ENCODE measurements around the gene GZMA. TPM values are rescaled to one million over a fixed set of nuclear protein-coding genes. Genes with fewer than 3 reads are reported as not detected.
"Not testable (repeated sequence)": the region's sequence is repeated elsewhere in the genome, so short reads cannot be mapped to it uniquely, and the experiment has no call there.

GZMA gene
- total RNA-seq, 1 donor from 2014 or later: 5.3 TPM

- intact Hi-C loops (cut with DNase I): no loop called here
- no peak for DNase-seq (ENCODE audit: low spot score)
- no peak for ATAC-seq
These were observed 2.7 kb downstream of the GZMA start for GRCh38 chr5:55104946-55105701.

GRCh38 chr5:55105976-55106375 is 3.5 kb downstream of the GZMA start:
- intact Hi-C loops (cut with DNase I); DNase-seq (ENCODE audit: low spot score); ATAC-seq: not testable (repeated sequence)

- intact Hi-C loops (cut with DNase I): no loop called here
- DNase-seq (ENCODE audit: low spot score) (no peak), ATAC-seq (no peak)
These were observed 6.2 kb downstream of the GZMA start for GRCh38 chr5:55108661-55109060.

GRCh38 chr5:55110217-55110616 is 7.8 kb downstream of the GZMA start:
- ATAC-seq: no peak

GRCh38 chr5:55113327-55113726 is 10.9 kb downstream of the GZMA start:
- DNase-seq (ENCODE audit: low spot score): no peak
- ATAC-seq: no peak
- intact Hi-C loops (cut with DNase I): no loop called here

More at GRCh38 chr5:55110217-55110616, 7.8 kb downstream of the GZMA start:
- intact Hi-C loops (cut with DNase I): no loop called here
- DNase-seq (ENCODE audit: low spot score): no peak

- intact Hi-C loops (cut with DNase I): no loop called here
- DNase-seq (ENCODE audit: low spot score) (no peak), ATAC-seq (no peak)
These were observed 11.6 kb downstream of the GZMA start for GRCh38 chr5:55114061-55114460.

- ATAC-seq (no peak), DNase-seq (ENCODE audit: low spot score) (no peak)
- intact Hi-C loops (cut with DNase I): no loop called here
These were observed 20.9 kb downstream of the GZMA start for GRCh38 chr5:55123365-55123764.

GRCh38 chr5:55134053-55134722 is 31.7 kb downstream of the GZMA start:
- no peak for ATAC-seq
- intact Hi-C loops (cut with DNase I): loop anchor here (10.0 kb wide), 1 partner anchor 629 kb away; no protein-coding TSS in a partner anchor

GRCh38 chr5:55136521-55136920 is 34.1 kb downstream of the GZMA start:
- DNase-seq (ENCODE audit: low spot score): no peak
- ATAC-seq: no peak
- intact Hi-C loops (cut with DNase I): loop anchor here (10.0 kb wide), 1 partner anchor 632 kb away; no protein-coding TSS in a partner anchor

More at GRCh38 chr5:55134053-55134722, 31.7 kb downstream of the GZMA start:
- no peak for DNase-seq (ENCODE audit: low spot score)

- intact Hi-C loops (cut with DNase I): no loop called here
- ATAC-seq (no peak), DNase-seq (ENCODE audit: low spot score) (no peak)
These were observed 38.6 kb downstream of the GZMA start for GRCh38 chr5:55140908-55141665.

GRCh38 chr5:55141945-55142690 is 39.7 kb downstream of the GZMA start:
- DNase-seq (ENCODE audit: low spot score): no peak
- intact Hi-C loops (cut with DNase I): no loop called here
- no peak for ATAC-seq

GRCh38 chr5:55143624-55144023 is 41.2 kb downstream of the GZMA start:
- DNase-seq (ENCODE audit: low spot score) (no peak), ATAC-seq (no peak)
- intact Hi-C loops (cut with DNase I): no loop called here

GRCh38 chr5:55146080-55146479 is 43.6 kb downstream of the GZMA start:
- DNase-seq (ENCODE audit: low spot score) (no peak), ATAC-seq (no peak)
- intact Hi-C loops (cut with DNase I): no loop called here

GRCh38 chr5:55146543-55147151 is 44.2 kb downstream of the GZMA start:
- peak; percentile 83 for ATAC-seq
- intact Hi-C loops (cut with DNase I): no loop called here

GRCh38 chr5:55149308-55149795 is 46.9 kb downstream of the GZMA start:
- DNase-seq (ENCODE audit: low spot score) (no peak), ATAC-seq (no peak)
- intact Hi-C loops (cut with DNase I): no loop called here

More at GRCh38 chr5:55146543-55147151, 44.2 kb downstream of the GZMA start:
- peak; percentile 86 for DNase-seq (ENCODE audit: low spot score)

- DNase-seq (ENCODE audit: low spot score) (no peak), ATAC-seq (no peak)
- intact Hi-C loops (cut with DNase I): no loop called here
These were observed 49.7 kb downstream of the GZMA start for GRCh38 chr5:55151923-55152842.

- DNase-seq (ENCODE audit: low spot score) (no peak), ATAC-seq (no peak)
- intact Hi-C loops (cut with DNase I): no loop called here
These were observed 52.4 kb downstream of the GZMA start for GRCh38 chr5:55154873-55155272.
